ENCODE measurements around the gene KLK7.

KLK7 gene

DNA sequence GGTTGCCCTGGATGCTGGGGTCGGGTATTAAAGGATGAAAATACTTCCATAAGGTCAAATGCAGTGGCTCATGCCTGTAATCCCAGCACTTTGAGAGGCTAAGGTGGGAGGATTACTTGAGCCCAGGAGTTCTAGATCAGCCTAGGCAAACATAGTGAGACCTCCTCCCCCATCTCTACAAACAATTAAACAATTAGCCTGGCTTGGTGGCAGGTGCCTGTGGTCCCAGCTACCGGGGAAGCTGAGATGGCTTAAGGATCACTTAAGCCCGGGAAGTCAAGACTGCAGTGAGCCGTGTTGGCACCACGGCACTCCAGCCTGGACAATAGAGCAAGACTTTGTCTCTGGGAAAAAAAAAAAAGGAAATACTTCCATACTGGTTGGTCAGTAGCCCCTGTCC lies 41.2 kb upstream of the KLK7 start:
- H3K4me1 ChIP-seq (ENCODE audit: control insufficient read depth, insufficient read depth, low read length, poor library complexity, severe bottlenecking), result no peaks in the 10 kb centered on the region
- no peaks in the 10 kb centered on the region for H3K9me3 ChIP-seq (ENCODE audit: control insufficient read depth, low read length)
- DNase-seq, result no peak
- no peak overlapping the region for H3K4me3 ChIP-seq (ENCODE audit: insufficient read depth, low read depth, low read length, poor library complexity, severe bottlenecking)
- H3K27ac ChIP-seq (ENCODE audit: insufficient read depth, low read length, poor library complexity, severe bottlenecking), result no peak overlapping the region
- H3K27me3 ChIP-seq (replicated peaks; ENCODE audit: control insufficient read depth, insufficient read depth, low read length, poor library complexity, severe bottlenecking), result peaks cover 5% of the 10 kb centered on the region
- no peaks in the 10 kb centered on the region for H3K36me3 ChIP-seq (ENCODE audit: control insufficient read depth, insufficient read depth, low read length)

DNA sequence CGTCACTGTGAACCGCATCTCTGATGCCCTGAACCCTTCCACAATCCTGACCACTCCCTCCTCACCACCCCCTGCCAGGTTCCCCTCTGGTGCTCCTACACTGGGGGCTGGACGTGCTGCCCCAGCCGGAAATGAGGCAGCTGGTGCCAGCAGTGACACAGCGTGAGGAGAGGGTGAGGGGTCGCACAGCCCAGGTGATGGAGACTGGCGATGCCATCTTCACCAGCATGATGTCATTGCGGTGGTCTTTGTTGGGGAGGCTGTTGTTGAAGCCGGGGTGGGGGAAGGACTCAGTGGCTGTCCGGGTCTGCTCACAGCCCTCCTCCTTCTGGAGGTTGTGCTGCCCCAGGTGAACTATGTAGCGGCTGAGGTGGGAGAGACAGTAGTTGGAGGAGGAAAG lies 40.2 kb upstream of the KLK7 start:
- DNase-seq, result no peak
- Histone ChIP-seq H3K4me1 (ENCODE audit: control insufficient read depth, insufficient read depth, low read length, poor library complexity, severe bottlenecking) (peaks cover 4% of the 10 kb centered on the region), H3K27ac (ENCODE audit: insufficient read depth, low read length, poor library complexity, severe bottlenecking) (no peak overlapping the region), H3K36me3 (ENCODE audit: control insufficient read depth, insufficient read depth, low read length) (no peaks in the 10 kb centered on the region), H3K27me3 (replicated peaks; ENCODE audit: control insufficient read depth, insufficient read depth, low read length, poor library complexity, severe bottlenecking) (peaks cover 15% of the 10 kb centered on the region), H3K9me3 (ENCODE audit: control insufficient read depth, low read length) (no peaks in the 10 kb centered on the region), H3K4me3 (ENCODE audit: insufficient read depth, low read depth, low read length, poor library complexity, severe bottlenecking) (no peak overlapping the region)

DNA sequence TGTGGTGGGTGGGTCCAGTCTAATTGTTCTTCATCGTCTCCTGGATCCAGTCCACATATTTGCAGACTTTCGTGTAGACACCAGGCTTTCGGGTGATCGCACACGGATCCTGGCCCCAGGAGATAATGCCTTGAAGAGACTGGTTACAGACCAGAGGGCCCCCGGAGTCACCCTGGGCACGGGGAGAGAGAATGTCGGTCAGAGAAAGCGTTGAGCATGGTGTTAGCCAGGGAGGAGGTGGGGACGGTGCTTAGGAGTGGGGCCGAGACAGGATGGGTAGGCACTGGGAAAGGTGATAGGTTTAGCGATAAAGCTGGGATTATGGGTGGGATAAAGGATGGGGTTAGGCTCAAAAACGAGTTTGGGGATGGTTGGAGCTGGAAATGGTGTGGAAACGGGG lies 38.8 kb upstream of the KLK7 start:
- no peaks in the 10 kb centered on the region for H3K9me3 ChIP-seq (ENCODE audit: control insufficient read depth, low read length)
- no peak for DNase-seq
- no peak overlapping the region for H3K27ac ChIP-seq (ENCODE audit: insufficient read depth, low read length, poor library complexity, severe bottlenecking)
- H3K4me1 ChIP-seq (ENCODE audit: control insufficient read depth, insufficient read depth, low read length, poor library complexity, severe bottlenecking), result peaks cover 6% of the 10 kb centered on the region
- H3K4me3 ChIP-seq (ENCODE audit: insufficient read depth, low read depth, low read length, poor library complexity, severe bottlenecking), result no peak overlapping the region
- H3K36me3 ChIP-seq (ENCODE audit: control insufficient read depth, insufficient read depth, low read length), result no peaks in the 10 kb centered on the region
- peaks cover 20% of the 10 kb centered on the region for H3K27me3 ChIP-seq (replicated peaks; ENCODE audit: control insufficient read depth, insufficient read depth, low read length, poor library complexity, severe bottlenecking)

DNA sequence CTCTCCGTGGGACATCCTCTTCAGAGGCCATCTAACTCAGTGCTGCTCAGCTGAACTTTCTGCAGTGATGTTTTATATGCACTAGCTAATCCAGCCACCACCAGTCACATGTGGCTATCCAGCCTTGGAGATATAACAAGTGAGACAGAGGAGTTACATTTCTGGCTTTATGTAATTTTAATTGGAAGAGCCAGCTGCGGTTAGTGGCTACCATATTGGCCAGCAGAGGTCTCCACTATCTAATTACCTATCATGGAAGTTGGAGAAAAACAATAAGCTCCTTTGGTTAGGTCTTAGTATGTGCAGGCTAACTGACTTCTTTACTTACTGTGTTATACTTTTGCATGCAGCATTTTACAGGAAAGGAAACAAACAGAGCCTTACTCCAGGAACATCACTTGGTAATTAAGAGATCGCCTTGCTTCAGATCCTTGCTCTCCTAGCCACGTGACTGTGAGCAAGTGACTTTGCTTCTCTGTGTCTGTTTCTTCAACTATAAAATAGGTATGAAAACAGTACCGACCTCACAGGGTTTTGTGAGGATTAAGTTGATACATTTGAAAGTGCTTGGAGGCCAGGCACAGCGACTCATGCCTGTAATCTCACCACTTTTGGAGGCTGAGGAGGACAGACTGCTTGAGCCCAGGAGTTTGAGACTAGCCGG lies 37.4 kb upstream of the KLK7 start:
- no peak overlapping the region for H3K4me3 ChIP-seq (ENCODE audit: insufficient read depth, low read depth, low read length, poor library complexity, severe bottlenecking)
- peaks cover 27% of the 10 kb centered on the region for H3K27me3 ChIP-seq (replicated peaks; ENCODE audit: control insufficient read depth, insufficient read depth, low read length, poor library complexity, severe bottlenecking)
- H3K36me3 ChIP-seq (ENCODE audit: control insufficient read depth, insufficient read depth, low read length), result no peaks in the 10 kb centered on the region
- no peak for DNase-seq
- H3K9me3 ChIP-seq (ENCODE audit: control insufficient read depth, low read length), result no peaks in the 10 kb centered on the region
- H3K27ac ChIP-seq (ENCODE audit: insufficient read depth, low read length, poor library complexity, severe bottlenecking), result no peak overlapping the region
- peaks cover 10% of the 10 kb centered on the region for H3K4me1 ChIP-seq (ENCODE audit: control insufficient read depth, insufficient read depth, low read length, poor library complexity, severe bottlenecking)

DNA sequence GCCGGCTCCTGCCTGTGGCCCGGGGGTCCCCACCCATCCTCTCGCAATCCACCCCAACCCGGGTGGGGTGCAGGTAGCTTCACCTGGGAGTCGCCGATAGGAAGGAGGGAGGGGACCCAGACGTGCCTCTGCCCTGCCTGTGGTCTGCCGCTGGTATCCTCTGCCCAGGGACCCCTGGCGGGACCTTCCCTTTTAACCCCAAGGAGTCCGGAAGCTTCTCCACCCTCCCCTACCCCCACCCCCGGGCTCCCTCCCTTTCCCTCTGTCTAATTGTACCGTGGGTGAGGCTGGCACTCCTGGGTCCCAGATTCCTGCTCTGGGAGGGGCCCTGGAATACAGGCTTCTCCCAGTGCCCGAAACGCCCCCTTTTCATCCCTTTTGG lies 35.8 kb upstream of the KLK7 start, which contains the start of gene KLK10:
Gene KLK10 (minus strand): TSS at position 166 of the 382 bp plus-strand sequence. CDS start 579 bp downstream, outside the sequence.
- peaks cover 10% of the 10 kb centered on the region for H3K4me1 ChIP-seq (ENCODE audit: control insufficient read depth, insufficient read depth, low read length, poor library complexity, severe bottlenecking)
- H3K27ac ChIP-seq (ENCODE audit: insufficient read depth, low read length, poor library complexity, severe bottlenecking), result no peak within 1 kb of the TSS
- no peaks in the 10 kb centered on the region for H3K9me3 ChIP-seq (ENCODE audit: control insufficient read depth, low read length)

DNA sequence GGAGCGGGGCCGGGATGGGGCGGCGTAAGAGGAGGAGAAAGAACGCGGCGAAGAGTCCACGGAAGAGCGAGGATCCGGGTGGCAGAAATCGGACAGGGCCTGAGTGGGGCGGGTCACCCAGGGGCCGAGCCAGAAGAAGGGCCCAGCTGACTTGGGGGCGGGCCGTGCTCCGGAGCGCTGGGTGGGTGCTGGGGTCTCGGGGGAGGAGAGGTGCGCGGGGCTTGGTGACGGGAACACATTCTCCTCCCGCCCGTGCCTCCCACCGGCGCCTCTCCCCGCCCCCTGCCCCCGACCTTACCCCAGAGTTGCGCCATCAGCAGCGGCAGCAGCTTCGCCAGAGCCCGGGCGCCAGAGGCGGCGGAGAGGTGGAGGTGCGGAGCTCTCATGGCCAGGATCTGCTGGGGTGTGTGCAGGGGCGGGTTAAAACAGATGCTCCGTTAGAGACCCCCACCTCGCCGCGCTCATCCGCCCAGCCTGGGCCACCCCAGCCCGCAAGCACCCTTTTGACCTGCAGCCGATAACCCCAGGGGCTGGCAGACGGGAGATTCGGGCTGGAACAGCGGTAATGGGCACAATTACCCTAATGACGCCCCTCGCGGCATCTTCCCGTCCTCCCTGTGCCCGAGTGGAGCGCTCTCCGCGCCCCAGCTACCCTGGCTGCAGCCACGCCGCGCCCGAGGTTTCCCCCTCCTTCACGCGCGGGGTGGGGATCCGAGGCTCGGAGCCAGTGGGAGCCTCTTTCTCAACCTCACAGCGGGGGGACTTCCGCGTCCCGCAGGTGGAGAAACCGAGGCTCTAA lies 35.2 kb upstream of the KLK7 start:
- no peak overlapping the region for H3K4me3 ChIP-seq (ENCODE audit: insufficient read depth, low read depth, low read length, poor library complexity, severe bottlenecking)

More for the DNA sequence above, 35.8 kb upstream of the KLK7 start, which contains the start of gene KLK10:
- no peak within 1 kb of the TSS for H3K4me3 ChIP-seq (ENCODE audit: insufficient read depth, low read depth, low read length, poor library complexity, severe bottlenecking)
- peaks cover 35% of the 10 kb centered on the region for H3K27me3 ChIP-seq (replicated peaks; ENCODE audit: control insufficient read depth, insufficient read depth, low read length, poor library complexity, severe bottlenecking)
- no peak for DNase-seq
- no peaks in the 10 kb centered on the region for H3K36me3 ChIP-seq (ENCODE audit: control insufficient read depth, insufficient read depth, low read length)

DNA sequence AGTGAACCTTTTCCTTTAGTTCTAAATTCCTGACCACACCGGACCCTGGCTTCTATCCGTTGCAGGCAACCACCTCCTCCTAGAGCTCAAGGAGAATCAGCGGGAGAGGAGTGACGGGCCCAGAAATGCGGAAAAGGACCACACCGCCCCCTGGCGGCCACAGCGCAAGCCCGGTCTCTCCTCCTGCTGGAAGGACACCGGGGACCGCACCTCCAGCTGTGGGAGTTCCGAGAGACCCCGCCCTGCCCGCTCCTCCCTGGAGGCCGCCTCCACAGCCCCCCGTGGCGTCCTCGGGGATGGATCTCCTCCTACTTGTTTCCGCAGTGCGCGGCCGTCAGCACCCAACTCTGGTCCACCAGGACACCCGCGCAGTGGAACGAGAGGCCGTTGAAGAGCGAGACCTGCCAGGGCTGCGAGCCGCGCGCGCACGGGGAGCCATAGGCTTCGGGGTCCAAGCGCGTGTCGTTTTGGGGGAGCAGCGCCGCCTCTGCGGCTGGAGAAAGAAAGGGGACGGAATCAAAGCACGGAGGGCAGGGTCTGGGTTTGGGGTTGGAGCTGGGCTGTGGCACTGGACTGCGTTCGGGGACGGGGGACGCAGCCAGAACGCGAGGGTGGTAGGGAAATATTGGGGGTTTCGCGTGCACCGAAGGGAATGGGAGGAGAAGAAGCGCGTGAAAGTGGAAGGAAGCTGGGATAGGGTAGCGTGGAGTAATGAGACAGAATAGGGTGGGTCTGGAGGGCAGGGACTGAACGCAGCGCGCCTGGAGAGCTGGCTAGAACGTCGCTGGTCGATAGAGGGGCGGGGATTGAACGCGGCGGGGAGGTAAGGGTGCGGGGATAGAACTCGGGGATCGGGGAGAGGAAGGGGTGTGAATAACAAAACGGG lies 33.3 kb upstream of the KLK7 start:
- Histone ChIP-seq H3K27me3 (replicated peaks; ENCODE audit: control insufficient read depth, insufficient read depth, low read length, poor library complexity, severe bottlenecking) (peaks cover 35% of the 10 kb centered on the region), H3K4me3 (ENCODE audit: insufficient read depth, low read depth, low read length, poor library complexity, severe bottlenecking) (no peak overlapping the region), H3K36me3 (ENCODE audit: control insufficient read depth, insufficient read depth, low read length) (no peaks in the 10 kb centered on the region), H3K27ac (ENCODE audit: insufficient read depth, low read length, poor library complexity, severe bottlenecking) (no peak overlapping the region), H3K4me1 (ENCODE audit: control insufficient read depth, insufficient read depth, low read length, poor library complexity, severe bottlenecking) (peaks cover 10% of the 10 kb centered on the region), H3K9me3 (ENCODE audit: control insufficient read depth, low read length) (no peaks in the 10 kb centered on the region)
- DNase-seq, result no peak

More for the DNA sequence above, 35.2 kb upstream of the KLK7 start:
- Histone ChIP-seq H3K36me3 (ENCODE audit: control insufficient read depth, insufficient read depth, low read length) (no peaks in the 10 kb centered on the region), H3K27ac (ENCODE audit: insufficient read depth, low read length, poor library complexity, severe bottlenecking) (no peak overlapping the region), H3K9me3 (ENCODE audit: control insufficient read depth, low read length) (no peaks in the 10 kb centered on the region), H3K27me3 (replicated peaks; ENCODE audit: control insufficient read depth, insufficient read depth, low read length, poor library complexity, severe bottlenecking) (peaks cover 35% of the 10 kb centered on the region), H3K4me1 (ENCODE audit: control insufficient read depth, insufficient read depth, low read length, poor library complexity, severe bottlenecking) (peaks cover 10% of the 10 kb centered on the region)
- no peak for DNase-seq

DNA sequence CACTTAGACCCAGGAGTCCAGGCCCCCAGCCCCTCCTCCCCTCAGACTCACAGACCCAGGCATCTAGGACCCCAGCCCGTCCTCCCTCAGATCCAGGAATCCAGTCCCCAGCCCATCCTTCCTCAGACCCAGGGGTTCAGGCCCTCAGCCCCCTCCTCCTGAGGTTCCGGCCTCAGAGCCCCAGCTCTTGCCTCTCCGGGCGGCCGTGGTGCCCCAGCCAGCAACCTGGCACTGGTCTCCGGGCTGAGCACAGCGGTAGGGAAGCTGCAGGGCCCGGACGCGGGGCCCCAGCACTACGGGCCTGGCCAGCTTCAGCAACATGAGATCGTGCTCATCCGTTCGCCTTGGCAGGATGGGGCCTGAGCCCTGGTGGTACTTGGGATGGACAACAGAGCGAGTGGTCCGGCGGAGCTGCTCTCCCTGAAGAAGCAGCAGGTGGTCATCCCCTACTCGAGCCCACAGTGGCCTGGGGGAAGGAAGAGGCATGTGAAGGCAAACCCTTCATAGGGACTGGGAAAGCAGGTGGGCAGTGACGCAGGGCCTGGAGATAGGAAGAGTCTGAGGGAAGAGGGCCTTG lies 32.1 kb upstream of the KLK7 start:
- H3K27me3 ChIP-seq (replicated peaks; ENCODE audit: control insufficient read depth, insufficient read depth, low read length, poor library complexity, severe bottlenecking), result peaks cover 35% of the 10 kb centered on the region
- peaks cover 10% of the 10 kb centered on the region for H3K4me1 ChIP-seq (ENCODE audit: control insufficient read depth, insufficient read depth, low read length, poor library complexity, severe bottlenecking)
- H3K36me3 ChIP-seq (ENCODE audit: control insufficient read depth, insufficient read depth, low read length), result no peaks in the 10 kb centered on the region
- no peak overlapping the region for H3K4me3 ChIP-seq (ENCODE audit: insufficient read depth, low read depth, low read length, poor library complexity, severe bottlenecking)
- no peak for DNase-seq
- H3K9me3 ChIP-seq (ENCODE audit: control insufficient read depth, low read length), result no peaks in the 10 kb centered on the region
- no peak overlapping the region for H3K27ac ChIP-seq (ENCODE audit: insufficient read depth, low read length, poor library complexity, severe bottlenecking)

DNA sequence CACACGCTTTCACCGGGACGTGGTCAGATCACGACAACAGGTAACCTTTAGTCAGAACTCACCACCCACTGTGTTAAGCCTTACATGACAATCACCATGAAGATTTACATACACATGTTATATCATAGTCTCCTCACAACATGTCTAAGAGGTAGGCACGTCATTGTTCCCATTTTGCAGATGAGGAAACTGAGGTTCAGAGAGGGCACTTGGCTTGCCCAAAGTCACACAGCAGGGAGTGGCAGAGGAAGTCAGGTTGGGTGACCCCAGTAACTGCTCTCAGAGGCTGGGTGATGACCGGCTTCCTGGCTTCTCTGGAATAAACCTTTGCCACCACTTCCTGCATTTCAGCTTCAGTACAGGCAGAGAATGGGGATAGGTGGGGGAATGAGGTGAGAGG lies 30.5 kb upstream of the KLK7 start:
- Histone ChIP-seq H3K27me3 (replicated peaks; ENCODE audit: control insufficient read depth, insufficient read depth, low read length, poor library complexity, severe bottlenecking) (peaks cover 25% of the 10 kb centered on the region), H3K4me3 (ENCODE audit: insufficient read depth, low read depth, low read length, poor library complexity, severe bottlenecking) (no peak overlapping the region), H3K36me3 (ENCODE audit: control insufficient read depth, insufficient read depth, low read length) (no peaks in the 10 kb centered on the region), H3K9me3 (ENCODE audit: control insufficient read depth, low read length) (no peaks in the 10 kb centered on the region), H3K4me1 (ENCODE audit: control insufficient read depth, insufficient read depth, low read length, poor library complexity, severe bottlenecking) (peaks cover 9% of the 10 kb centered on the region), H3K27ac (ENCODE audit: insufficient read depth, low read length, poor library complexity, severe bottlenecking) (no peak overlapping the region)
- no peak for DNase-seq

Measured in effector memory CD4-positive, alpha-beta T cell (primary cell).